Keratinocyte (primary cell): ENCODE measurements around the gene MFSD12.

Experiments used
- CTCF ChIP-seq, 3 experiments: IDR thresholded peaks in 1 of 3; conservative IDR thresholded peaks in 1 of 3; optimal IDR thresholded peaks in 1 of 3; 2 replicates in 2 of 3; 3 replicates in 1 of 3; pipeline versions ENCODE3 to v1.5.1; 2011; ENCODE audit warnings: low read length in 3 of 3, mild to moderate bottlenecking in 3 of 3, moderate library complexity in 2 of 3, control low read depth in 1 of 3, inconsistent platforms in 1 of 3; ENCODE audit not compliant: insufficient read depth in 2 of 3; ENCODE audit errors: extremely low read depth in 1 of 3
- EZH2 ChIP-seq: IDR thresholded peaks from one replicate; pipeline ENCODE4 v1.6.1; 2012; ENCODE audit warnings: inconsistent platforms, mild to moderate bottlenecking, low read length, moderate library complexity

GRCh38 chr19:3578390-3578789, 21.0 kb upstream of the MFSD12 start:
- no peak for TF ChIP-seq CTCF (optimal IDR thresholded peaks at IDR 0.05 in 1 of 3, IDR thresholded peaks at IDR 0.05 in 1 of 3, conservative IDR thresholded peaks at IDR 0.05 in 1 of 3; ENCODE audit: extremely low read depth in 1 of 3, insufficient read depth in 2 of 3, low read length in 3 of 3)
- no peak for TF ChIP-seq EZH2
